ENCODE measurements around the gene CEP57L1.

Gene CEP57L1

GRCh38 chr6:109170333-109170732 is 75.0 kb downstream of the CEP57L1 start:
- TF ChIP-seq CTCF (conservative IDR thresholded peaks at IDR 0.05; ENCODE audit: low read depth, low read length): no peak
- no peak overlapping the region for H3K27ac ChIP-seq

GRCh38 chr6:109172101-109172746 is 76.9 kb downstream of the CEP57L1 start:
- H3K27me3 ChIP-seq (ENCODE audit: insufficient read depth, low read depth): no peaks in the 10 kb centered on the region
- no peak for TF ChIP-seq CTCF (conservative IDR thresholded peaks at IDR 0.05; ENCODE audit: low read depth, low read length)
- H4K20me1 ChIP-seq (ENCODE audit: insufficient read depth): no peaks in the 10 kb centered on the region
- no peaks in the 10 kb centered on the region for H3K4me1 ChIP-seq (ENCODE audit: low read depth, poor library complexity, severe bottlenecking)
- H2AFZ ChIP-seq (ENCODE audit: low read depth): no peak overlapping the region
- H3K79me2 ChIP-seq (ENCODE audit: insufficient read depth, low read depth): no peaks in the 10 kb centered on the region
- no peak overlapping the region for H3K9ac ChIP-seq
- H3K4me2 ChIP-seq: no peak overlapping the region
- no peak overlapping the region for H3K27ac ChIP-seq
- H3K36me3 ChIP-seq (ENCODE audit: insufficient read depth): no peaks in the 10 kb centered on the region
- H3K4me3 ChIP-seq (IDR thresholded peaks at IDR 0.05; ENCODE audit: insufficient read depth, low read depth, low read length): no peak overlapping the region

More at GRCh38 chr6:109170333-109170732, 75.0 kb downstream of the CEP57L1 start:
- Histone ChIP-seq H3K79me2 (ENCODE audit: insufficient read depth, low read depth) (no peaks in the 10 kb centered on the region), H3K4me3 (IDR thresholded peaks at IDR 0.05; ENCODE audit: insufficient read depth, low read depth, low read length) (no peak overlapping the region), H4K20me1 (ENCODE audit: insufficient read depth) (no peaks in the 10 kb centered on the region), H3K27me3 (ENCODE audit: insufficient read depth, low read depth) (no peaks in the 10 kb centered on the region), H2AFZ (ENCODE audit: low read depth) (no peak overlapping the region), H3K4me1 (ENCODE audit: low read depth, poor library complexity, severe bottlenecking) (no peaks in the 10 kb centered on the region), H3K9ac (no peak overlapping the region), H3K36me3 (ENCODE audit: insufficient read depth) (no peaks in the 10 kb centered on the region), H3K4me2 (no peak overlapping the region)

- no peak for TF ChIP-seq CTCF (conservative IDR thresholded peaks at IDR 0.05; ENCODE audit: low read depth, low read length)
- no peak overlapping the region for H3K4me3 ChIP-seq (IDR thresholded peaks at IDR 0.05; ENCODE audit: insufficient read depth, low read depth, low read length)
These were observed 79.6 kb downstream of the CEP57L1 start for GRCh38 chr6:109174916-109175315.

GRCh38 chr6:109178921-109179320 is 83.6 kb downstream of the CEP57L1 start:
- Histone ChIP-seq H3K27ac (no peak overlapping the region), H3K4me2 (no peak overlapping the region), H3K9ac (no peak overlapping the region), H3K79me2 (ENCODE audit: insufficient read depth, low read depth) (no peaks in the 10 kb centered on the region), H3K27me3 (ENCODE audit: insufficient read depth, low read depth) (no peaks in the 10 kb centered on the region), H2AFZ (ENCODE audit: low read depth) (no peak overlapping the region), H3K4me1 (ENCODE audit: low read depth, poor library complexity, severe bottlenecking) (no peaks in the 10 kb centered on the region), H4K20me1 (ENCODE audit: insufficient read depth) (no peaks in the 10 kb centered on the region), H3K4me3 (IDR thresholded peaks at IDR 0.05; ENCODE audit: insufficient read depth, low read depth, low read length) (no peak overlapping the region), H3K36me3 (ENCODE audit: insufficient read depth) (no peaks in the 10 kb centered on the region)
- no peak for TF ChIP-seq CTCF (conservative IDR thresholded peaks at IDR 0.05; ENCODE audit: low read depth, low read length)

More at GRCh38 chr6:109174916-109175315, 79.6 kb downstream of the CEP57L1 start:
- no peaks in the 10 kb centered on the region for H3K27me3 ChIP-seq (ENCODE audit: insufficient read depth, low read depth)
- H3K4me2 ChIP-seq: no peak overlapping the region
- no peaks in the 10 kb centered on the region for H3K36me3 ChIP-seq (ENCODE audit: insufficient read depth)
- no peaks in the 10 kb centered on the region for H3K4me1 ChIP-seq (ENCODE audit: low read depth, poor library complexity, severe bottlenecking)
- H3K79me2 ChIP-seq (ENCODE audit: insufficient read depth, low read depth): no peaks in the 10 kb centered on the region
- no peak overlapping the region for H2AFZ ChIP-seq (ENCODE audit: low read depth)
- no peak overlapping the region for H3K9ac ChIP-seq
- no peak overlapping the region for H3K27ac ChIP-seq
- H4K20me1 ChIP-seq (ENCODE audit: insufficient read depth): no peaks in the 10 kb centered on the region

All from KMS-11 (cell line).